Vagina (tissue), 2 donors: ENCODE measurements around the gene ACSL6.

Experiments
- CTCF ChIP-seq, 3 experiments: fragments of 450-650 bp in 2 of 3; fragments of 200-600 bp in 1 of 3; sonication (generic) in 1 of 3; IDR thresholded peaks; one replicate each; pipeline ENCODE4 v1.5.1; 2017 to 2019; ENCODE audit warnings: antibody characterized with exemption in 3 of 3, mild to moderate bottlenecking in 2 of 3, moderate library complexity in 2 of 3
- POLR2A ChIP-seq, 2 donors: fragments of 450-650 bp; IDR thresholded peaks; one replicate each; pipeline ENCODE4 v1.6.1; 2017; ENCODE audit warnings: antibody characterized with exemption in 2 of 2, mild to moderate bottlenecking in 2 of 2, moderate library complexity in 2 of 2
- POLR2AphosphoS5 ChIP-seq, 2 donors: sonication (generic); formaldehyde crosslinking; IDR thresholded peaks; one replicate each; pipeline ENCODE4 v1.9.0; 2017; ENCODE audit warnings: antibody characterized with exemption in 2 of 2, mild to moderate bottlenecking in 2 of 2, low read depth in 1 of 2; ENCODE audit not compliant: insufficient read depth in 1 of 2

- TF ChIP-seq CTCF (IDR thresholded peaks at IDR 0.05) (no peak), POLR2AphosphoS5 (IDR thresholded peaks at IDR 0.05; ENCODE audit: insufficient read depth in 1 of 2, low read depth in 1 of 2) (no peak), POLR2A (IDR thresholded peaks at IDR 0.05) (no peak)
Measured at GRCh38 chr5:132052520-132052919, 41.1 kb upstream of the ACSL6 start.
